Spinal cord (tissue), 10 donors: ENCODE data around the gene CHRNB4. TPM values are rescaled to one million over a fixed set of nuclear protein-coding genes. Genes with fewer than 3 reads are reported as not detected.
"Not testable (repeated sequence)": the region's sequence is repeated elsewhere in the genome, so short reads cannot be mapped to it uniquely, and the experiment has no call there.

Source experiments
- DNase-seq, 6 donors: peaks; one replicate each; pipeline versions ENCODE4 v3.0.0 to v3.0.0-alpha.2; 2013 to 2015; ENCODE audit warnings: low spot score in 6 of 6, low read depth in 4 of 6
- H3K27ac ChIP-seq: one replicate; pipeline ENCODE4 v1.5.1; 2013; ENCODE audit warnings: low read depth, low read length, control low read depth
- H3K27me3 ChIP-seq: one replicate; pipeline ENCODE4 v1.6.1; 2013; ENCODE audit warnings: low read length; ENCODE audit not compliant: control insufficient read depth, insufficient read depth
- H3K36me3 ChIP-seq: one replicate; pipeline ENCODE4 v1.6.1; 2013; ENCODE audit warnings: low read length; ENCODE audit not compliant: control insufficient read depth, insufficient read depth
- H3K4me1 ChIP-seq: one replicate; pipeline ENCODE4 v1.6.1; 2013; ENCODE audit warnings: low read length; ENCODE audit not compliant: control insufficient read depth, insufficient read depth
- H3K4me3 ChIP-seq: one replicate; pipeline ENCODE4 v1.5.1; 2013; ENCODE audit warnings: low read depth, low read length, control low read depth
- H3K9me3 ChIP-seq: one replicate; pipeline ENCODE4 v1.6.1; 2013; ENCODE audit warnings: low read length; ENCODE audit not compliant: control insufficient read depth, insufficient read depth
- WGBS: methylation state at CpG from one replicate; pipeline ENCODE4 v1.1.5; 2013; ENCODE audit warnings: missing lambda C conversion rate; ENCODE audit not compliant: insufficient coverage; 5-methylcytosine and 5-hydroxymethylcytosine counted together
- polyA plus RNA-seq, 2 donors: library from polyadenylated mRNA; unstranded; fragments of 120-200 nt; gene quantifications; one replicate each; pipeline ENCODE4 v1.2.1, GENCODE V29; 2013; ENCODE audit not compliant: insufficient read length in 2 of 2
- total RNA-seq, 2 donors: library from RNA; depleted of rRNA in 1 of 2; stranded (reverse); fragments of 120-200 nt in 1 of 2; fragments of >200 nt in 1 of 2; gene quantifications; one replicate each; pipeline versions ENCODE4 v1.2.3 to v1.2.4, GENCODE V29; 2013 to 2014
- donor health status: healthy.

Gene CHRNB4
- total and polyA plus RNA-seq, 4 donors, result 0.33 to 3.3 (median 2.1) TPM

GRCh38 chr15:78619022-78619950 lies 21.7 kb downstream of the CHRNB4 start:
- H3K27me3 ChIP-seq, result peaks cover 37% of the 10 kb centered on the region
- no peaks in the 10 kb centered on the region for H3K9me3 ChIP-seq
- H3K4me3 ChIP-seq, result no peak overlapping the region
- DNase-seq, result no peak
- peaks cover 17% of the 10 kb centered on the region for H3K4me1 ChIP-seq
- H3K27ac ChIP-seq, result no peak overlapping the region
- 50% methylated on average over 17 of the region's 20 CpGs for WGBS
- peaks cover 5% of the 10 kb centered on the region for H3K36me3 ChIP-seq

- Histone ChIP-seq H3K4me3 (no peak overlapping the region), H3K36me3 (peaks cover 5% of the 10 kb centered on the region), H3K4me1 (peaks cover 17% of the 10 kb centered on the region), H3K27me3 (peaks cover 37% of the 10 kb centered on the region), H3K9me3 (no peaks in the 10 kb centered on the region), H3K27ac (no peak overlapping the region)
- peak; percentile 69 to 97 (median 84) for DNase-seq
- 44% methylated on average over 8 of the region's 8 CpGs for WGBS
Measured at GRCh38 chr15:78618490-78618934, 22.5 kb downstream of the CHRNB4 start.

- DNase-seq, result no peak
- peaks cover 17% of the 10 kb centered on the region for H3K4me1 ChIP-seq
- H3K27me3 ChIP-seq, result peaks cover 37% of the 10 kb centered on the region
- H3K36me3 ChIP-seq, result peaks cover 5% of the 10 kb centered on the region
- WGBS, result 89% methylated on average over 8 of the region's 8 CpGs
- no peak overlapping the region for H3K27ac ChIP-seq
- H3K4me3 ChIP-seq, result no peak overlapping the region
- no peaks in the 10 kb centered on the region for H3K9me3 ChIP-seq
Measured at GRCh38 chr15:78618064-78618463, 22.9 kb downstream of the CHRNB4 start.

- Histone ChIP-seq H3K9me3 (no peaks in the 10 kb centered on the region), H3K27ac (no peak overlapping the region), H3K36me3 (peaks cover 5% of the 10 kb centered on the region), H3K27me3 (peaks cover 37% of the 10 kb centered on the region), H3K4me3 (no peak overlapping the region), H3K4me1 (peaks cover 17% of the 10 kb centered on the region)
- DNase-seq, result no peak
- WGBS, result 63% methylated on average over 3 of the region's 5 CpGs
Measured at GRCh38 chr15:78617516-78617915, 23.5 kb downstream of the CHRNB4 start.

- Histone ChIP-seq H3K27me3 (peaks cover 33% of the 10 kb centered on the region), H3K27ac (no peak overlapping the region), H3K4me3 (no peak overlapping the region), H3K9me3 (no peaks in the 10 kb centered on the region), H3K36me3 (peaks cover 5% of the 10 kb centered on the region), H3K4me1 (peaks cover 17% of the 10 kb centered on the region)
- no peak for DNase-seq
- WGBS, result 68% methylated on average over 4 of the region's 7 CpGs
Measured at GRCh38 chr15:78617076-78617475, 23.9 kb downstream of the CHRNB4 start.

- peaks cover 17% of the 10 kb centered on the region for H3K4me1 ChIP-seq
- H3K27ac ChIP-seq, result no peak overlapping the region
- H3K4me3 ChIP-seq, result no peak overlapping the region
- H3K36me3 ChIP-seq, result peaks cover 5% of the 10 kb centered on the region
- peaks cover 27% of the 10 kb centered on the region for H3K27me3 ChIP-seq
- DNase-seq, result no peak
- WGBS, result 95% methylated on average over 2 of the region's 2 CpGs
- no peaks in the 10 kb centered on the region for H3K9me3 ChIP-seq
Measured at GRCh38 chr15:78616506-78616905, 24.5 kb downstream of the CHRNB4 start.

- WGBS, result 39% methylated on average over 2 of the region's 3 CpGs
Measured at GRCh38 chr15:78615151-78615589, 25.8 kb downstream of the CHRNB4 start.

GRCh38 chr15:78614021-78614420 lies 27.0 kb downstream of the CHRNB4 start:
- Histone ChIP-seq H3K36me3 (peaks cover 5% of the 10 kb centered on the region), H3K9me3 (no peaks in the 10 kb centered on the region), H3K4me3 (no peak overlapping the region), H3K4me1 (peaks cover 1% of the 10 kb centered on the region), H3K27ac (no peak overlapping the region), H3K27me3 (peaks cover 5% of the 10 kb centered on the region)
- peak in 1 of 6 donors; percentile 77 for DNase-seq
- WGBS, result 56% methylated on average over 1 of the region's 3 CpGs

More at GRCh38 chr15:78615151-78615589, 25.8 kb downstream of the CHRNB4 start:
- Histone ChIP-seq H3K27me3 (peaks cover 16% of the 10 kb centered on the region), H3K4me1 (peaks cover 13% of the 10 kb centered on the region), H3K27ac (no peak overlapping the region), H3K9me3 (no peaks in the 10 kb centered on the region), H3K4me3 (no peak overlapping the region), H3K36me3 (peaks cover 5% of the 10 kb centered on the region)
- DNase-seq, result no peak

- H3K36me3 ChIP-seq, H3K27me3 ChIP-seq, H3K4me1 ChIP-seq, H3K27ac ChIP-seq, DNase-seq, H3K9me3 ChIP-seq, H3K4me3 ChIP-seq: not testable (repeated sequence)
- no CpG with 5 or more reads among the region's 3 CpGs for whole genome bisulfite sequencing
Measured at GRCh38 chr15:78609551-78609950, 31.5 kb downstream of the CHRNB4 start.

- DNase-seq, result no peak
- WGBS, result 63% methylated on average over 1 of the region's 4 CpGs
- no peak overlapping the region for H3K27ac ChIP-seq
Measured at GRCh38 chr15:78605680-78606079, 35.3 kb downstream of the CHRNB4 start.

More at GRCh38 chr15:78605680-78606079, 35.3 kb downstream of the CHRNB4 start:
- Histone ChIP-seq H3K27me3 (no peaks in the 10 kb centered on the region), H3K9me3 (no peaks in the 10 kb centered on the region), H3K4me1 (no peaks in the 10 kb centered on the region), H3K4me3 (no peak overlapping the region), H3K36me3 (no peaks in the 10 kb centered on the region)
